Natural killer cell (primary cell): ENCODE measurements around the gene CEP135. TPM values are rescaled to one million over a fixed set of nuclear protein-coding genes. Genes with fewer than 3 reads are reported as not detected.
A peak's percentile ranks its signal among the peaks of the same experiment; 100 is the strongest.

Source experiments
- ATAC-seq, 3 donors: fragments of 150-1000 bp in 2 of 3; fragments of 200-7000 bp in 1 of 3; cut with Tn5 transposase; 1 replicate in 1 of 3; 2 replicates in 2 of 3; pipeline ENCODE4 v1.10.0; 2021; ENCODE audit warnings: mild to moderate bottlenecking in 2 of 3, moderate library complexity in 2 of 3
- DNase-seq, 2 donors: peaks; one replicate each; pipeline versions ENCODE4 v3.0.0 to v3.0.0-alpha.2; 2013 to 2021; ENCODE audit warnings: mixed read lengths in 1 of 2
- H3K27ac ChIP-seq: one replicate; pipeline ENCODE4 v1.5.1; 2013; ENCODE audit warnings: mild to moderate bottlenecking, low read length
- H3K27me3 ChIP-seq: one replicate; pipeline ENCODE4 v1.6.1; 2013; ENCODE audit warnings: low read length; ENCODE audit not compliant: control insufficient read depth, insufficient read depth
- H3K36me3 ChIP-seq: one replicate; pipeline ENCODE4 v1.6.1; 2013; ENCODE audit warnings: low read length; ENCODE audit not compliant: control insufficient read depth, insufficient read depth
- H3K4me1 ChIP-seq: one replicate; pipeline ENCODE4 v1.6.1; 2013; ENCODE audit warnings: low read length; ENCODE audit not compliant: control insufficient read depth, insufficient read depth
- H3K4me3 ChIP-seq: one replicate; pipeline ENCODE4 v1.5.1; 2013; ENCODE audit warnings: low read length
- H3K9me3 ChIP-seq: one replicate; pipeline ENCODE4 v1.6.1; 2013; ENCODE audit warnings: low read length; ENCODE audit not compliant: control insufficient read depth, insufficient read depth
- H3K27ac Mint-ChIP-seq, 2 donors: one replicate each; pipeline ENCODE4 v1.8.0; 2022; ENCODE audit warnings: mild to moderate bottlenecking in 2 of 2, mixed read lengths in 2 of 2, moderate library complexity in 1 of 2
- H3K27me3 Mint-ChIP-seq, 2 donors: one replicate each; pipeline ENCODE4 v1.8.0; 2022; ENCODE audit warnings: low read depth in 2 of 2, mixed read lengths in 2 of 2
- H3K36me3 Mint-ChIP-seq: one replicate; pipeline ENCODE4 v1.8.0; 2022; ENCODE audit warnings: mixed read lengths
- H3K4me1 Mint-ChIP-seq, 2 donors: one replicate each; pipeline ENCODE4 v1.8.0; 2022; ENCODE audit warnings: mixed read lengths in 2 of 2
- H3K4me3 Mint-ChIP-seq: one replicate; pipeline ENCODE4 v1.8.0; 2022; ENCODE audit warnings: mild to moderate bottlenecking, moderate library complexity, mixed read lengths
- H3K9me3 Mint-ChIP-seq, 2 donors: one replicate each; pipeline ENCODE4 v1.8.0; 2022; ENCODE audit warnings: mixed read lengths in 2 of 2
- whole genome bisulfite sequencing: methylation state at CpG from one replicate; pipeline ENCODE4 v1.1.7; 2013; ENCODE audit warnings: missing lambda C conversion rate; ENCODE audit not compliant: insufficient coverage; 5-methylcytosine and 5-hydroxymethylcytosine counted together
- intact Hi-C: fragments of 100-400 bp; cut with micrococcal nuclease; formaldehyde crosslinking; loops from one replicate; pipeline ENCODE4 v1.14.2; 2022
- total RNA-seq, 4 donors: library from RNA; stranded (reverse); fragments of 120-200 nt in 1 of 4; gene quantifications; one replicate each; pipeline versions ENCODE4 v1.2.3 to v1.2.4, GENCODE V29; 2013 to 2022
- TF ChIP-seq, protein P1 (sequence below): fragments of 200-600 bp; IDR thresholded peaks from one replicate; pipeline ENCODE4 v1.8.0; 2022; ENCODE audit warnings: antibody characterized with exemption

CEP135 gene
- total RNA-seq, 3 donors from 2014 or later (not counting 1 experiment from before 2014, with no cell fraction given), result 18.7 to 24.4 (median 19.9) TPM

DNA sequence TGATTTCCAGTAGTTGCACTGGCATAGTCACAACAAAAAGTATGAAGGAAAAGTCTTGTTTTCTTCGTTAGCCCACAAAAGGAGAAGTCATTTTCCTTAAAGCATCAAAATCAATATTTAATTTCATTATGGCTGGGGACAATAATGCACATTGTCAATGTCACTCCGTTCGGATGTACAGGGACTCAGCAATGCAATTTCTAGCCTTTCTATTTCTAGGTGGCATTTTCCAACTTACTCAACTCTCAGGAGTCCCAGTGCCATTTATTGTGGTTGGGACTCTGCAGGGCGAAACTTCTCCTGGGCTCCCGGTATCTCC lies 99.6 kb downstream of the CEP135 start:
- peak overlapping the region; percentile 25 for H3K4me3 ChIP-seq
- 5% methylated on average over 5 of the region's 5 CpGs for WGBS

DNA sequence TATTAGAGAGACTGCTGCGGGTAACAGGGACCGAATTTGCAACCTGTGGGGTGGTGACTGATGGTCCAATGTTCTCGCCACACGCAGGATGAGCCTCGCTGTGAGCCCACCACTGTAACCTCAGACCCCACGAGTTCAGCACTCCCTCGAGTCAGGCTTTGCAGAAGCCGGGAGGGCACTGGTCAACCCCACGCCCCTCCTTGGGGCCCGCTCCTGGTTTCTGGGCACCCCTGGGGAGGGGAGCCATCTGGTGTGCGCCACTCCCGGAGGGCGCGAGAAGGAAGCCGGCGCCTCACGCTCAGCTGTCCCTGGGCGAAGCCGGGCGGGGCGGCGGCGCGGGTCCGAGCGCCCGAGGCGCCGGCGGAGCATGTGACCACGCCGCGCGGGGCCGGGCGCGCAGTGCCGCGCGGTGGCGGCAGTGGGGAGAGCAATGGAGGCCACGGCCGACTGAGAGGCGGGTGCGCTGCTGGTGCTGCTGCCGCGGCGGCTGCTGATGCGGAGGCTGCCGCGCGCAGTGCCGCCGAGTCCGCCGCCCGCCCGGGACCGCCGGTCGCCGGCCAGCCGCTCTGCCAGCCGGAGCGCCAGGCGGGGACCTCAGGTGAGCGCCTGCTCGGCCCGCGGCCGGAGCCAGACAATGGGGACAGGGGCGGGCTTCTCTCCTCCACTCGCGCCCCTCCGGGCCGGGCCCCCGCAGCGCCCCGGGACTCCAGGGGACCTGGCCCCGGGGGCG lies 100.1 kb downstream of the CEP135 start:
- Mint-ChIP-seq H3K9me3 (no peaks in the 10 kb centered on the region), H3K4me1 (peaks cover 9 to 10% of the 10 kb centered on the region in 2 donors), H3K27ac (no peak overlapping the region), H3K36me3 (no peaks in the 10 kb centered on the region), H3K4me3 (peak overlapping the region; percentile 52), H3K27me3 (peaks cover 24 to 51% of the 10 kb centered on the region in 2 donors)
- Histone ChIP-seq H3K36me3 (no peaks in the 10 kb centered on the region), H3K4me1 (peaks cover 14% of the 10 kb centered on the region), H3K9me3 (no peaks in the 10 kb centered on the region), H3K27ac (no peak overlapping the region), H3K4me3 (peak overlapping the region; percentile 25), H3K27me3 (peaks cover 35% of the 10 kb centered on the region)
- DNase-seq, result peak in 1 of 2 donors; percentile 41
- WGBS, result under 1% methylated on average over 81 of the region's 81 CpGs
- ATAC-seq, result peak; percentile 53 to 90 (median 75)
- TF ChIP-seq, protein P1, sequence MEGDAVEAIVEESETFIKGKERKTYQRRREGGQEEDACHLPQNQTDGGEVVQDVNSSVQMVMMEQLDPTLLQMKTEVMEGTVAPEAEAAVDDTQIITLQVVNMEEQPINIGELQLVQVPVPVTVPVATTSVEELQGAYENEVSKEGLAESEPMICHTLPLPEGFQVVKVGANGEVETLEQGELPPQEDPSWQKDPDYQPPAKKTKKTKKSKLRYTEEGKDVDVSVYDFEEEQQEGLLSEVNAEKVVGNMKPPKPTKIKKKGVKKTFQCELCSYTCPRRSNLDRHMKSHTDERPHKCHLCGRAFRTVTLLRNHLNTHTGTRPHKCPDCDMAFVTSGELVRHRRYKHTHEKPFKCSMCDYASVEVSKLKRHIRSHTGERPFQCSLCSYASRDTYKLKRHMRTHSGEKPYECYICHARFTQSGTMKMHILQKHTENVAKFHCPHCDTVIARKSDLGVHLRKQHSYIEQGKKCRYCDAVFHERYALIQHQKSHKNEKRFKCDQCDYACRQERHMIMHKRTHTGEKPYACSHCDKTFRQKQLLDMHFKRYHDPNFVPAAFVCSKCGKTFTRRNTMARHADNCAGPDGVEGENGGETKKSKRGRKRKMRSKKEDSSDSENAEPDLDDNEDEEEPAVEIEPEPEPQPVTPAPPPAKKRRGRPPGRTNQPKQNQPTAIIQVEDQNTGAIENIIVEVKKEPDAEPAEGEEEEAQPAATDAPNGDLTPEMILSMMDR, result no peak
- intact Hi-C loops, result no loop called here

More for the DNA sequence above, 99.6 kb downstream of the CEP135 start:
- Histone ChIP-seq H3K36me3 (no peaks in the 10 kb centered on the region), H3K27me3 (peaks cover 35% of the 10 kb centered on the region), H3K27ac (no peak overlapping the region), H3K9me3 (no peaks in the 10 kb centered on the region), H3K4me1 (peaks cover 14% of the 10 kb centered on the region)
- no peak for DNase-seq
- no peaks in the 10 kb centered on the region for H3K9me3 Mint-ChIP-seq
- H3K4me1 Mint-ChIP-seq, result peaks cover 9 to 10% of the 10 kb centered on the region in 2 donors
- TF ChIP-seq, protein P1, result no peak
- intact Hi-C loops, result no loop called here
- no peak for ATAC-seq
- H3K4me3 Mint-ChIP-seq, result peak overlapping the region; percentile 52
- H3K27me3 Mint-ChIP-seq, result peaks cover 24 to 51% of the 10 kb centered on the region in 2 donors
- H3K27ac Mint-ChIP-seq, result no peak overlapping the region
- H3K36me3 Mint-ChIP-seq, result no peaks in the 10 kb centered on the region

DNA sequence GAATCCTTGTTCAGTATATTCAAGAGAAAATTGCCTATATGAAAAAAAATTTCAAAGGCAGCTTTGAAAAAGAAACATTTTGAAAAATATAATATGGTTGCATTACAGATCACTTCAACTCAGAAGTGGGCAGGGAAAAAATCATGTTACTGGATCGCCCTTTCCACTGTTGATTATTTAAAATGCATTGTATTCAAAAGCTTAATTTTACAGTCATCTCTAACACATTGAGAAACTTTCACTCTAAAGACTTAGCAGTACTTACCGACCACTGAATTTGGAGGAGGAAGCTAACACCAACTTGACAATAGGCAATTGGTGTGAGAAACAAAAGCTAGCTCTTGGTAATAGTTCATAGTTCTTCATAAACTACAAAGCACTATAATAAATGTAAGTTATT lies 101.9 kb downstream of the CEP135 start:
- Mint-ChIP-seq H3K36me3 (no peaks in the 10 kb centered on the region), H3K9me3 (no peaks in the 10 kb centered on the region), H3K27me3 (peaks cover 21 to 53% of the 10 kb centered on the region in 2 donors), H3K4me1 (peaks cover 9 to 10% of the 10 kb centered on the region in 2 donors), H3K4me3 (peak overlapping the region; percentile 79), H3K27ac (no peak overlapping the region)
- no peak for DNase-seq
- ATAC-seq, result no peak
- Histone ChIP-seq H3K36me3 (no peaks in the 10 kb centered on the region), H3K27ac (no peak overlapping the region), H3K4me1 (peaks cover 14% of the 10 kb centered on the region), H3K4me3 (no peak overlapping the region), H3K9me3 (no peaks in the 10 kb centered on the region), H3K27me3 (peaks cover 35% of the 10 kb centered on the region)
- no CpG with 5 or more reads among the region's 2 CpGs for WGBS
- TF ChIP-seq, protein P1, result no peak
- intact Hi-C loops, result no loop called here
